HG03460 (cell line): ENCODE measurements around the gene TAS1R2.
"Not testable (repeated sequence)": the region's sequence is repeated elsewhere in the genome, so short reads cannot be mapped to it uniquely, and the experiment has no call there.

Source experiments
- ATAC-seq: cut with Tn5 transposase; IDR thresholded peaks from one replicate; pipeline ENCODE4 v1.9.1; 2021; ENCODE audit not compliant: unreplicated experiment

The TAS1R2 gene

GRCh38 chr1:18869847-18870594 lies 10.6 kb upstream of the TAS1R2 start:
- no peak for ATAC-seq

- no peak for ATAC-seq
These were observed 9.5 kb upstream of the TAS1R2 start for GRCh38 chr1:18868801-18869424.

- no peak for ATAC-seq
These were observed 8.9 kb upstream of the TAS1R2 start for GRCh38 chr1:18868354-18868753.

- no peak for ATAC-seq
These were observed 7.4 kb upstream of the TAS1R2 start for GRCh38 chr1:18866846-18867245.

GRCh38 chr1:18866314-18866713 lies 6.9 kb upstream of the TAS1R2 start:
- no peak for ATAC-seq

- no peak for ATAC-seq
These were observed 5.7 kb upstream of the TAS1R2 start for GRCh38 chr1:18865176-18865575.

- ATAC-seq, result no peak
These were observed 2.1 kb upstream of the TAS1R2 start for GRCh38 chr1:18861590-18861989.

- ATAC-seq, result no peak
These were observed 1.6 kb upstream of the TAS1R2 start for GRCh38 chr1:18861082-18861481.

GRCh38 chr1:18858070-18858688 lies 1.3 kb downstream of the TAS1R2 start:
- no peak for ATAC-seq

- no peak for ATAC-seq
These were observed 3.0 kb downstream of the TAS1R2 start for GRCh38 chr1:18856435-18856834.

GRCh38 chr1:18855573-18855972 lies 3.9 kb downstream of the TAS1R2 start:
- ATAC-seq, result no peak

GRCh38 chr1:18854331-18855025 lies 5.0 kb downstream of the TAS1R2 start:
- ATAC-seq, result no peak

GRCh38 chr1:18852501-18852900 lies 7.0 kb downstream of the TAS1R2 start:
- ATAC-seq, result no peak

GRCh38 chr1:18849261-18849711 lies 10.2 kb downstream of the TAS1R2 start:
- ATAC-seq, result no peak

- not testable (repeated sequence) for ATAC-seq
These were observed 11.7 kb downstream of the TAS1R2 start for GRCh38 chr1:18847723-18848122.

- ATAC-seq, result no peak
These were observed 19.3 kb downstream of the TAS1R2 start for GRCh38 chr1:18840145-18840544.

- no peak for ATAC-seq
These were observed 22.8 kb downstream of the TAS1R2 start for GRCh38 chr1:18836654-18837053.

GRCh38 chr1:18832319-18832718 lies 27.1 kb downstream of the TAS1R2 start:
- not testable (repeated sequence) for ATAC-seq

GRCh38 chr1:18831656-18832055 lies 27.8 kb downstream of the TAS1R2 start:
- ATAC-seq, result no peak

GRCh38 chr1:18830596-18830995 lies 28.9 kb downstream of the TAS1R2 start:
- no peak for ATAC-seq

- ATAC-seq, result no peak
These were observed 29.8 kb downstream of the TAS1R2 start for GRCh38 chr1:18829671-18830070.

- ATAC-seq, result no peak
These were observed 31.2 kb downstream of the TAS1R2 start for GRCh38 chr1:18828224-18828623.
